HepG2 (cell line): ENCODE data around the gene MYO15A. TPM values are rescaled to one million over a fixed set of nuclear protein-coding genes. Genes with fewer than 3 reads are reported as not detected.

Experiments used
- ATF4 ChIP-seq, 2 experiments: fragments of 450-650 bp in 1 of 2; sonication (generic) in 1 of 2; formaldehyde crosslinking; IDR thresholded peaks; 2 replicates each; pipeline versions ENCODE4 v1.5.0 to v1.8.0; 2020 to 2022; ENCODE audit warnings: mild to moderate bottlenecking in 1 of 2, missing genetic modification reagents in 1 of 2
- DNMT3B ChIP-seq: conservative IDR thresholded peaks from 2 replicates; pipeline ENCODE4 v1.6.1; 2016; ENCODE audit warnings: missing biosample characterization, control low read depth
- ETV6 ChIP-seq: sonication (generic); formaldehyde crosslinking; conservative IDR thresholded peaks from 2 replicates; pipeline ENCODE4 v1.4.0; 2020; ENCODE audit warnings: missing genetic modification reagents
- FOXJ3 ChIP-seq: sonication (generic); formaldehyde crosslinking; IDR thresholded peaks from 2 replicates; pipeline ENCODE4 v1.4.0; 2020; ENCODE audit warnings: missing genetic modification reagents, mild to moderate bottlenecking, borderline replicate concordance
- FOXK2 ChIP-seq: fragments of 450-650 bp; IDR thresholded peaks from 2 replicates; pipeline ENCODE4 v1.6.1; 2016
- FUBP1 ChIP-seq: sonication (generic); formaldehyde crosslinking; IDR thresholded peaks from 2 replicates; pipeline ENCODE4 v1.5.1; 2020; ENCODE audit warnings: missing genetic modification reagents, mild to moderate bottlenecking, borderline replicate concordance
- HMGA1 ChIP-seq: sonication (generic); formaldehyde crosslinking; conservative IDR thresholded peaks from 2 replicates; pipeline ENCODE4 v1.4.0; 2020; ENCODE audit warnings: missing genetic modification reagents
- KDM1A ChIP-seq: IDR thresholded peaks from 2 replicates; pipeline ENCODE4 v1.6.1; 2016; ENCODE audit warnings: missing compliant biosample characterization
- MAZ ChIP-seq, 2 experiments: sonication (generic) in 1 of 2; formaldehyde crosslinking in 1 of 2; IDR thresholded peaks; 2 replicates each; pipeline versions ENCODE4 v1.5.0 to v1.6.1; 2012 to 2020; ENCODE audit warnings: low read depth in 2 of 2, mild to moderate bottlenecking in 2 of 2, borderline replicate concordance in 1 of 2, improper control_type of control experiment in 1 of 2, low read length in 1 of 2, missing genetic modification reagents in 1 of 2, moderate library complexity in 1 of 2
- MXD1 ChIP-seq: sonication (generic); formaldehyde crosslinking; IDR thresholded peaks from 2 replicates; pipeline ENCODE4 v1.4.0; 2020; ENCODE audit warnings: mild to moderate bottlenecking, missing genetic modification reagents
- NCOA2 ChIP-seq: sonication (generic); formaldehyde crosslinking; IDR thresholded peaks from 2 replicates; pipeline ENCODE4 v1.8.0; 2022; ENCODE audit warnings: inconsistent platforms
- NR2F2 ChIP-seq: IDR thresholded peaks from 2 replicates; pipeline ENCODE4 v1.6.1; 2012; ENCODE audit warnings: low read depth, inconsistent platforms, borderline replicate concordance
- PAWR ChIP-seq: sonication (generic); formaldehyde crosslinking; IDR thresholded peaks from 2 replicates; pipeline ENCODE4 v1.4.0; 2020; ENCODE audit warnings: missing genetic modification reagents, mild to moderate bottlenecking, borderline replicate concordance
- ZBTB21 ChIP-seq: sonication (generic); formaldehyde crosslinking; IDR thresholded peaks from 2 replicates; pipeline ENCODE4 v1.4.0; 2020; ENCODE audit warnings: missing genetic modification reagents
- ZBTB26 ChIP-seq: IDR thresholded peaks from 2 replicates; pipeline ENCODE4 v1.6.1; 2016; ENCODE audit warnings: missing compliant biosample characterization, missing genetic modification reagents, borderline replicate concordance
- ZBTB49 ChIP-seq: sonication (generic); formaldehyde crosslinking; IDR thresholded peaks from 2 replicates; pipeline ENCODE4 v1.4.0; 2020; ENCODE audit warnings: missing genetic modification reagents, borderline replicate concordance
- ZNF180 ChIP-seq: sonication (generic); formaldehyde crosslinking; IDR thresholded peaks from 2 replicates; pipeline ENCODE4 v1.4.0; 2020; ENCODE audit warnings: low read depth, missing genetic modification reagents, borderline replicate concordance
- ZNF362 ChIP-seq: sonication (generic); formaldehyde crosslinking; IDR thresholded peaks from 2 replicates; pipeline ENCODE4 v1.4.0; 2020; ENCODE audit warnings: missing genetic modification reagents, mild to moderate bottlenecking, borderline replicate concordance
- ZNF772 ChIP-seq: sonication (generic); formaldehyde crosslinking; IDR thresholded peaks from 2 replicates; pipeline ENCODE4 v1.5.0; 2020; ENCODE audit warnings: mild to moderate bottlenecking, missing genetic modification reagents
- polyA plus RNA-seq, 8 experiments: library from polyadenylated mRNA; depleted of rRNA in 3 of 8; stranded (reverse) in 7 of 8; unstranded in 1 of 8; fragments of >200 nt; fragmentation: Illumina TruSeq in 4 of 8; extraction: Trizol in 4 of 8; gene quantifications; 2 replicates each; pipeline versions ENCODE4 v1.2.1 to v1.2.3, GENCODE V29; 2011 to 2016; ENCODE audit warnings: low read depth in 4 of 8, missing spikeins in 1 of 8, mixed read lengths in 1 of 8; ENCODE audit not compliant: insufficient read depth in 1 of 8
- total RNA-seq, 5 experiments: library from RNA; depleted of rRNA; stranded (reverse); fragments of >200 nt; fragmentation: Illumina TruSeq; extraction: Trizol; gene quantifications; 2 replicates each; pipeline ENCODE4 v1.2.3, GENCODE V29; 2016; ENCODE audit warnings: low read depth in 1 of 5

Gene MYO15A
- total and polyA plus RNA-seq, 2 of the 13 experiments (the other 11 are each of a cell fraction or from before 2014, with no cell fraction given), result 0.07 to 0.20 TPM

GRCh38 chr17:18087610-18088491 is 20.7 kb upstream of the MYO15A start, which contains the start of gene DRG2 (continued):
- TF ChIP-seq FUBP1 (CRISPR knock-in tag), result no peak
- peak; percentile 76 for TF ChIP-seq ZBTB26 (CRISPR knock-in tag)
- TF ChIP-seq ZNF180 (CRISPR knock-in tag), result no peak
- TF ChIP-seq NR2F2, result peak; percentile 64; the same call in 1 of the 2 replicates
- TF ChIP-seq ZNF772 (CRISPR knock-in tag), result peak; percentile 98
- TF ChIP-seq ZNF362, result peak; percentile 77; the same call in 1 of the 2 replicates
- peak; percentile 75 for TF ChIP-seq NCOA2 (CRISPR knock-in tag)
- TF ChIP-seq DNMT3B, result peak; percentile 97
- TF ChIP-seq PAWR (CRISPR knock-in tag), result 0 out of 2 replicates have a peak, but pooled peaks have one; percentile 77
- TF ChIP-seq FOXJ3 (CRISPR knock-in tag), result peak; percentile 88
- TF ChIP-seq MXD1 (CRISPR knock-in tag), result peak; percentile 88; the same call in 1 of the 2 replicates
- TF ChIP-seq ATF4 (CRISPR knock-in tag; IDR thresholded peaks at IDR 0.05), result peak in 1 of 2 experiments; percentile 74; a peak in 2 of 4 replicates
- TF ChIP-seq ETV6 (CRISPR knock-in tag), result no peak; the same call in none of the 2 replicates
- TF ChIP-seq HMGA1 (CRISPR knock-in tag), result no peak
- TF ChIP-seq MAZ (IDR thresholded peaks at IDR 0.05; ENCODE audit: borderline replicate concordance, low read depth, low read length), result peak; percentile 90
- peak; percentile 94 for TF ChIP-seq MAZ (CRISPR knock-in tag; IDR thresholded peaks at IDR 0.05; ENCODE audit: low read depth)
- TF ChIP-seq KDM1A (CRISPR knock-in tag), result peak; percentile 96
- TF ChIP-seq FOXK2, result no peak
- TF ChIP-seq ZBTB21 (CRISPR knock-in tag), result peak; percentile 47; the same call in 1 of the 2 replicates
- no peak for TF ChIP-seq ZBTB49 (CRISPR knock-in tag)
